Loucy (cell line): ENCODE data around the gene PRELID1.

Experiments used
- EZH2phosphoT487 ChIP-seq: fragments of 200-600 bp; IDR thresholded peaks from 2 replicates; pipeline ENCODE4 v1.6.1; 2018; ENCODE audit warnings: antibody characterized with exemption, mild to moderate bottlenecking, moderate library complexity, borderline replicate concordance
- TF ChIP-seq, protein P1 (sequence below): fragments of 200-600 bp; sonication (generic); conservative IDR thresholded peaks from 2 replicates; pipeline ENCODE4 v1.5.1; 2014; ENCODE audit warnings: mild to moderate bottlenecking, antibody characterized with exemption, low read length

DNA sequence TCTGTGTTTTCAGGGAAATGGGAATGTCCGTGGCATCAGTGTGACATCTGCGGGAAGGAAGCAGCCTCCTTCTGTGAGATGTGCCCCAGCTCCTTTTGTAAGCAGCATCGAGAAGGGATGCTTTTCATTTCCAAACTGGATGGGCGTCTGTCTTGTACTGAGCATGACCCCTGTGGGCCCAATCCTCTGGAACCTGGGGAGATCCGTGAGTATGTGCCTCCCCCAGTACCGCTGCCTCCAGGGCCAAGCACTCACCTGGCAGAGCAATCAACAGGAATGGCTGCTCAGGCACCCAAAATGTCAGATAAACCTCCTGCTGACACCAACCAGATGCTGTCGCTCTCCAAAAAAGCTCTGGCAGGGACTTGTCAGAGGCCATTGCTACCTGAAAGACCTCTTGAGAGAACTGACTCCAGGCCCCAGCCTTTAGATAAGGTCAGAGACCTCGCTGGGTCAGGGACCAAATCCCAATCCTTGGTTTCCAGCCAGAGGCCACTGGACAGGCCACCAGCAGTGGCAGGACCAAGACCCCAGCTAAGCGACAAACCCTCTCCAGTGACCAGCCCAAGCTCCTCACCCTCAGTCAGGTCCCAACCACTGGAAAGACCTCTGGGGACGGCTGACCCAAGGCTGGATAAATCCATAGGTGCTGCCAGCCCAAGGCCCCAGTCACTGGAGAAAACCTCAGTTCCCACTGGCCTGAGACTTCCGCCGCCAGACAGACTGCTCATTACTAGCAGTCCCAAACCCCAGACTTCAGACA, 9.6 kb upstream of the PRELID1 start:
- TF ChIP-seq, protein P1, sequence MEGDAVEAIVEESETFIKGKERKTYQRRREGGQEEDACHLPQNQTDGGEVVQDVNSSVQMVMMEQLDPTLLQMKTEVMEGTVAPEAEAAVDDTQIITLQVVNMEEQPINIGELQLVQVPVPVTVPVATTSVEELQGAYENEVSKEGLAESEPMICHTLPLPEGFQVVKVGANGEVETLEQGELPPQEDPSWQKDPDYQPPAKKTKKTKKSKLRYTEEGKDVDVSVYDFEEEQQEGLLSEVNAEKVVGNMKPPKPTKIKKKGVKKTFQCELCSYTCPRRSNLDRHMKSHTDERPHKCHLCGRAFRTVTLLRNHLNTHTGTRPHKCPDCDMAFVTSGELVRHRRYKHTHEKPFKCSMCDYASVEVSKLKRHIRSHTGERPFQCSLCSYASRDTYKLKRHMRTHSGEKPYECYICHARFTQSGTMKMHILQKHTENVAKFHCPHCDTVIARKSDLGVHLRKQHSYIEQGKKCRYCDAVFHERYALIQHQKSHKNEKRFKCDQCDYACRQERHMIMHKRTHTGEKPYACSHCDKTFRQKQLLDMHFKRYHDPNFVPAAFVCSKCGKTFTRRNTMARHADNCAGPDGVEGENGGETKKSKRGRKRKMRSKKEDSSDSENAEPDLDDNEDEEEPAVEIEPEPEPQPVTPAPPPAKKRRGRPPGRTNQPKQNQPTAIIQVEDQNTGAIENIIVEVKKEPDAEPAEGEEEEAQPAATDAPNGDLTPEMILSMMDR = no peak
- no peak for TF ChIP-seq EZH2phosphoT487
